Measurements from ENCODE around the gene CFHR5. TPM values are rescaled to one million over a fixed set of nuclear protein-coding genes. Genes with fewer than 3 reads are reported as not detected.
"Not testable (repeated sequence)": the region's sequence is repeated elsewhere in the genome, so short reads cannot be mapped to it uniquely, and the experiment has no call there.

The CFHR5 gene
- total RNA-seq, 4 donors from 2014 or later, result not detected

GRCh38 chr1:197021716-197022115, 44.4 kb downstream of the CFHR5 start:
- 42% methylated on average over 4 of the region's 4 CpGs for WGBS
- no peaks in the 10 kb centered on the region for H3K9me3 ChIP-seq
- no peak overlapping the region for H3K4me3 ChIP-seq
- TF ChIP-seq POLR2A (IDR thresholded peaks at IDR 0.05) (no peak), CTCF (IDR thresholded peaks at IDR 0.05) (no peak), POLR2AphosphoS5 (IDR thresholded peaks at IDR 0.05) (no peak), EP300 (IDR thresholded peaks at IDR 0.05) (no peak)
- no peaks in the 10 kb centered on the region for H3K36me3 ChIP-seq
- H3K4me1 ChIP-seq, result no peaks in the 10 kb centered on the region
- no peak for DNase-seq (ENCODE audit: low spot score in 2 of 2)
- H3K27ac ChIP-seq, result no peak overlapping the region
- H3K27me3 ChIP-seq, result no peaks in the 10 kb centered on the region

- no peak overlapping the region for H3K4me3 ChIP-seq
- no peaks in the 10 kb centered on the region for H3K36me3 ChIP-seq
- no peak overlapping the region for H3K27ac ChIP-seq
- TF ChIP-seq POLR2A (IDR thresholded peaks at IDR 0.05) (no peak), POLR2AphosphoS5 (IDR thresholded peaks at IDR 0.05) (no peak), EP300 (IDR thresholded peaks at IDR 0.05) (no peak), CTCF (IDR thresholded peaks at IDR 0.05) (no peak)
- no peak for DNase-seq (ENCODE audit: low spot score in 2 of 2)
- H3K9me3 ChIP-seq, result no peaks in the 10 kb centered on the region
- H3K27me3 ChIP-seq, result no peaks in the 10 kb centered on the region
- 42% methylated on average over 1 of the region's 1 CpG for WGBS
- no peaks in the 10 kb centered on the region for H3K4me1 ChIP-seq
Measured at GRCh38 chr1:197024460-197024859, 47.1 kb downstream of the CFHR5 start.

- TF ChIP-seq POLR2AphosphoS5 (IDR thresholded peaks at IDR 0.05) (no peak), CTCF (IDR thresholded peaks at IDR 0.05) (no peak), EP300 (IDR thresholded peaks at IDR 0.05) (no peak), POLR2A (IDR thresholded peaks at IDR 0.05) (no peak)
- no peaks in the 10 kb centered on the region for H3K36me3 ChIP-seq
- H3K9me3 ChIP-seq, result no peaks in the 10 kb centered on the region
- H3K27ac ChIP-seq, result no peak overlapping the region
- H3K4me1 ChIP-seq, result no peaks in the 10 kb centered on the region
- no peaks in the 10 kb centered on the region for H3K27me3 ChIP-seq
- no peak overlapping the region for H3K4me3 ChIP-seq
- 81% methylated on average over 6 of the region's 6 CpGs for WGBS
- DNase-seq (ENCODE audit: low spot score in 2 of 2), result no peak
Measured at GRCh38 chr1:197027359-197027758, 50.0 kb downstream of the CFHR5 start.

- TF ChIP-seq POLR2AphosphoS5 (IDR thresholded peaks at IDR 0.05) (no peak), CTCF (IDR thresholded peaks at IDR 0.05) (no peak)
- no peak overlapping the region for H3K4me3 ChIP-seq
- H3K9me3 ChIP-seq, result no peaks in the 10 kb centered on the region
- no peak for DNase-seq (ENCODE audit: low spot score in 2 of 2)
- no peaks in the 10 kb centered on the region for H3K4me1 ChIP-seq
- no peaks in the 10 kb centered on the region for H3K27me3 ChIP-seq
- H3K36me3 ChIP-seq, result no peaks in the 10 kb centered on the region
- H3K27ac ChIP-seq, result no peak overlapping the region
Measured at GRCh38 chr1:197029749-197030148, 52.4 kb downstream of the CFHR5 start.

- WGBS, result 66% methylated on average over 6 of the region's 6 CpGs
- H3K27ac ChIP-seq; DNase-seq (ENCODE audit: low spot score in 2 of 2); H3K36me3 ChIP-seq; H3K9me3 ChIP-seq; H3K4me3 ChIP-seq; H3K27me3 ChIP-seq; H3K4me1 ChIP-seq: not testable (repeated sequence)
Measured at GRCh38 chr1:197034631-197035339, 57.4 kb downstream of the CFHR5 start.

- H3K27me3 ChIP-seq, result no peaks in the 10 kb centered on the region
- TF ChIP-seq POLR2AphosphoS5 (IDR thresholded peaks at IDR 0.05) (no peak), POLR2A (IDR thresholded peaks at IDR 0.05) (no peak)
- H3K27ac ChIP-seq, result no peak overlapping the region
- H3K4me1 ChIP-seq, result no peaks in the 10 kb centered on the region
- no peak overlapping the region for H3K4me3 ChIP-seq
- no peaks in the 10 kb centered on the region for H3K9me3 ChIP-seq
- WGBS, result 93% methylated on average over 3 of the region's 3 CpGs
- H3K36me3 ChIP-seq, result no peaks in the 10 kb centered on the region
- no peak for DNase-seq (ENCODE audit: low spot score in 2 of 2)
Measured at GRCh38 chr1:197036861-197037260, 59.5 kb downstream of the CFHR5 start.

Data from suprapubic skin (tissue), 4 donors.